ENCODE data around the gene GABRG3.

The GABRG3 gene

GRCh38 chr15:27114473-27114872 is 143.5 kb downstream of the GABRG3 start:
- no peak for DNase-seq

GRCh38 chr15:27119695-27120266 is 148.8 kb downstream of the GABRG3 start:
- no peak for DNase-seq

GRCh38 chr15:27121672-27122071 is 150.7 kb downstream of the GABRG3 start:
- no peak for DNase-seq

- no peak for DNase-seq
These were observed 152.3 kb downstream of the GABRG3 start for GRCh38 chr15:27123291-27123690.

- no peak for DNase-seq
These were observed 152.8 kb downstream of the GABRG3 start for GRCh38 chr15:27123808-27124207.

GRCh38 chr15:27124287-27124871 is 153.4 kb downstream of the GABRG3 start:
- no peak for DNase-seq

- no peak for DNase-seq
These were observed 154.2 kb downstream of the GABRG3 start for GRCh38 chr15:27125185-27125584.

- DNase-seq: no peak
These were observed 155.5 kb downstream of the GABRG3 start for GRCh38 chr15:27126449-27126848.

GRCh38 chr15:27127815-27128570 is 157.0 kb downstream of the GABRG3 start:
- no peak for DNase-seq

GRCh38 chr15:27133249-27133648 is 162.3 kb downstream of the GABRG3 start:
- DNase-seq: no peak

- DNase-seq: no peak
These were observed 163.5 kb downstream of the GABRG3 start for GRCh38 chr15:27134481-27134880.

- DNase-seq: no peak
These were observed 164.2 kb downstream of the GABRG3 start for GRCh38 chr15:27135151-27135550.

- DNase-seq: no peak
These were observed 166.1 kb downstream of the GABRG3 start for GRCh38 chr15:27137127-27137526.

GRCh38 chr15:27165590-27165989 is 194.6 kb downstream of the GABRG3 start:
- no peak for DNase-seq

- no peak for DNase-seq
These were observed 195.9 kb downstream of the GABRG3 start for GRCh38 chr15:27166917-27167316.

GRCh38 chr15:27167738-27168137 is 196.8 kb downstream of the GABRG3 start:
- DNase-seq: no peak

GRCh38 chr15:27170851-27171250 is 199.9 kb downstream of the GABRG3 start:
- DNase-seq: no peak

GRCh38 chr15:27172821-27173220 is 201.8 kb downstream of the GABRG3 start:
- no peak for DNase-seq

GRCh38 chr15:27175472-27176153 is 204.6 kb downstream of the GABRG3 start:
- DNase-seq: no peak

- no peak for DNase-seq
These were observed 205.9 kb downstream of the GABRG3 start for GRCh38 chr15:27176785-27177406.

- no peak for DNase-seq
These were observed 208.8 kb downstream of the GABRG3 start for GRCh38 chr15:27179789-27180188.

- DNase-seq: no peak
These were observed 211.7 kb downstream of the GABRG3 start for GRCh38 chr15:27182561-27183110.

- no peak for DNase-seq
These were observed 212.2 kb downstream of the GABRG3 start for GRCh38 chr15:27183201-27183600.
